IMR-90 (cell line): ENCODE measurements around the gene UNKL. TPM values are rescaled to one million over a fixed set of nuclear protein-coding genes. Genes with fewer than 3 reads are reported as not detected.

ENCODE experiments used
- ATAC-seq: fragments of 200-7000 bp; cut with Tn5 transposase; 2 replicates; pipeline ENCODE4 v1.9.1; 2020; ENCODE audit warnings: low read depth, mild to moderate bottlenecking, moderate library complexity
- BruUV-seq: library from RNA; stranded (reverse); fragments of 400-500 nt; replicated peaks from 2 replicates; lab custom pipeline; 2021; lab: Mats Ljungman, UMichigan
- CTCF ChIA-PET: fragments of 300-600 bp; formaldehyde crosslinking; extraction: SDS; loops from one replicate; lab custom pipeline; 2021; ENCODE audit warnings: antibody characterized with exemption; lab: Yijun Ruan, JAX
- POLR2A ChIA-PET: fragments of 300-600 bp; sonication (Branson Sonifier 250); formaldehyde crosslinking; loops from one replicate; lab custom pipeline; 2022; ENCODE audit warnings: antibody characterized with exemption; ENCODE audit not compliant: unreplicated experiment; lab: Charles Lee
- DNase-seq: peaks from one replicate; pipeline ENCODE4 v3.0.0; 2013
- H2AFZ ChIP-seq: replicated peaks from 2 replicates; pipeline ENCODE3; 2013; ENCODE audit warnings: low read length, mild to moderate bottlenecking; ENCODE audit not compliant: poor library complexity
- H2AK5ac ChIP-seq: 2 replicates; pipeline ENCODE4 v1.6.1; 2013; ENCODE audit warnings: low read depth, low read length, inconsistent platforms
- H2AK9ac ChIP-seq: replicated peaks from 2 replicates; pipeline ENCODE3; 2013; ENCODE audit warnings: mild to moderate bottlenecking, low read depth, low read length, moderate library complexity; ENCODE audit not compliant: poor library complexity
- H2BK120ac ChIP-seq: 2 replicates; pipeline ENCODE4 v1.6.1; 2013; ENCODE audit warnings: low read depth, low read length, inconsistent platforms
- H2BK15ac ChIP-seq: 3 replicates; pipeline ENCODE4 v1.6.1; 2013; ENCODE audit warnings: low read depth, low read length, inconsistent platforms
- H2BK20ac ChIP-seq: 2 replicates; pipeline ENCODE4 v1.6.1; 2013; ENCODE audit warnings: low read depth, mild to moderate bottlenecking, inconsistent platforms, low read length, moderate library complexity
- H2BK5ac ChIP-seq: 2 replicates; pipeline ENCODE4 v1.6.1; 2013; ENCODE audit warnings: mild to moderate bottlenecking, low read depth, low read length, inconsistent platforms; ENCODE audit not compliant: poor library complexity, severe bottlenecking
- H3K14ac ChIP-seq: replicated peaks from 2 replicates; pipeline ENCODE4 v1.6.1; 2013; ENCODE audit warnings: low read depth, low read length, inconsistent platforms
- H3K18ac ChIP-seq: 2 replicates; pipeline ENCODE4 v1.6.1; 2013; ENCODE audit warnings: low read depth, low read length, control low read depth
- H3K23ac ChIP-seq: 2 replicates; pipeline ENCODE4 v1.6.1; 2013; ENCODE audit warnings: low read depth, low read length, inconsistent platforms
- H3K27ac ChIP-seq: 2 replicates; pipeline ENCODE4 v1.5.1; 2013; ENCODE audit warnings: mild to moderate bottlenecking, control low read depth, low read length; ENCODE audit not compliant: insufficient read depth
- H3K27me3 ChIP-seq: 2 replicates; pipeline ENCODE4 v1.6.1; 2013; ENCODE audit warnings: low read length; ENCODE audit not compliant: control insufficient read depth, insufficient read depth
- H3K36me3 ChIP-seq: 2 replicates; pipeline ENCODE4 v1.6.1; 2013; ENCODE audit warnings: low read length, mixed read lengths; ENCODE audit not compliant: control insufficient read depth, insufficient read depth
- H3K4ac ChIP-seq: 2 replicates; pipeline ENCODE4 v1.6.1; 2013; ENCODE audit warnings: low read depth, low read length, inconsistent platforms
- H3K4me1 ChIP-seq: 2 replicates; pipeline ENCODE4 v1.6.1; 2013; ENCODE audit warnings: low read length, mixed read lengths; ENCODE audit not compliant: control insufficient read depth, insufficient read depth
- H3K4me2 ChIP-seq: 2 replicates; pipeline ENCODE4 v1.6.1; 2013; ENCODE audit warnings: low read depth, mild to moderate bottlenecking, control low read depth, low read length, moderate library complexity
- H3K4me3 ChIP-seq: 2 replicates; pipeline ENCODE4 v1.5.1; 2013; ENCODE audit warnings: low read depth, mild to moderate bottlenecking, control low read depth, low read length, moderate library complexity; ENCODE audit not compliant: insufficient read depth
- H3K56ac ChIP-seq: 2 replicates; pipeline ENCODE4 v1.6.1; 2013; ENCODE audit warnings: low read length, inconsistent platforms; ENCODE audit not compliant: insufficient read depth; ENCODE audit errors: extremely low read depth
- H3K79me1 ChIP-seq, 2 experiments: 2 replicates each; pipeline ENCODE4 v1.6.1; 2013; ENCODE audit warnings: low read length in 2 of 2, inconsistent platforms in 1 of 2, low read depth in 1 of 2
- H3K9ac ChIP-seq: 2 replicates; pipeline ENCODE4 v1.6.1; 2013; ENCODE audit warnings: low read depth, low read length, control low read depth
- H3K9me1 ChIP-seq: 2 replicates; pipeline ENCODE4 v1.6.1; 2013; ENCODE audit warnings: low read length, inconsistent platforms; ENCODE audit not compliant: insufficient read depth
- H3K9me3 ChIP-seq: 2 replicates; pipeline ENCODE4 v1.6.1; 2013; ENCODE audit warnings: low read length; ENCODE audit not compliant: control insufficient read depth, insufficient read depth
- H4K20me1 ChIP-seq: 2 replicates; pipeline ENCODE4 v1.6.1; 2013; ENCODE audit warnings: low read length, inconsistent platforms; ENCODE audit not compliant: insufficient read depth
- H4K5ac ChIP-seq: 2 replicates; pipeline ENCODE4 v1.6.1; 2013; ENCODE audit warnings: mild to moderate bottlenecking, low read depth, low read length, control low read depth
- H4K8ac ChIP-seq, 2 experiments: 2 replicates each; pipeline ENCODE4 v1.6.1; 2013; ENCODE audit warnings: low read depth in 2 of 2, low read length in 2 of 2, control low read depth in 1 of 2, inconsistent platforms in 1 of 2
- H4K91ac ChIP-seq: 2 replicates; pipeline ENCODE4 v1.6.1; 2013; ENCODE audit warnings: low read depth, low read length, inconsistent platforms; ENCODE audit not compliant: insufficient read depth
- CEBPB ChIP-seq: IDR thresholded peaks from 2 replicates; pipeline ENCODE4 v1.6.1; 2012; ENCODE audit warnings: low read depth, low read length, improper control_type of control experiment
- WGBS, 2 experiments: methylation state at CpG; one replicate each; pipeline versions ENCODE4 v1.1.5 to v1.1.7; 2013; ENCODE audit warnings: missing lambda C conversion rate in 2 of 2; ENCODE audit not compliant: insufficient read length in 1 of 2; ENCODE audit errors: extremely low coverage in 2 of 2; 5-methylcytosine and 5-hydroxymethylcytosine counted together
- dilution Hi-C: fragments of 300-500 bp; cut with HindIII; formaldehyde crosslinking; loops from one replicate; pipeline ENCODE4 v1.14.3; 2018; ENCODE audit warnings: low sequenced_read_pairs; ENCODE audit not compliant: unreplicated experiment
- in situ Hi-C: fragments of 300-500 bp; cut with MboI; formaldehyde crosslinking; loops from 3 replicates; pipeline ENCODE4 v1.14.3; 2019; ENCODE audit warnings: low sequenced_read_pairs, inconsistent platforms, mixed read lengths
- intact Hi-C: fragments of 100-400 bp; cut with micrococcal nuclease; formaldehyde crosslinking; loops from 2 replicates; pipeline ENCODE4 v1.10.0; 2022
- polyA plus RNA-seq, 3 experiments: library from polyadenylated mRNA; depleted of rRNA; stranded (reverse); fragments of >200 nt; gene quantifications; 2 replicates each; pipeline ENCODE4 v1.2.3, GENCODE V29; 2012; ENCODE audit warnings: low replicate concordance in 1 of 3
- total RNA-seq: library from RNA; depleted of rRNA; stranded (reverse); fragments of >200 nt; gene quantifications from 2 replicates; pipeline ENCODE4 v1.2.3, GENCODE V29; 2012

Gene UNKL
- total and polyA plus RNA-seq, 2 of the 4 experiments (the other 2 are of a cell fraction), result 4.1 to 13.3 TPM

- Histone ChIP-seq H4K5ac (no peak overlapping the region), H3K14ac (no peak overlapping the region), H3K4me3 (no peak overlapping the region), H3K79me1 (peaks cover 30 to 84% of the 10 kb centered on the region in 2 experiments), H2BK5ac (no peak overlapping the region), H3K18ac (no peak overlapping the region), H3K4ac (no peak overlapping the region), H2AK9ac (no peak overlapping the region), H2AK5ac (no peak overlapping the region), H4K8ac (no peak overlapping the region), H4K20me1 (peaks cover 34% of the 10 kb centered on the region), H3K9ac (no peak overlapping the region), H3K9me1 (peaks cover 7% of the 10 kb centered on the region), H3K56ac (no peak overlapping the region), H3K9me3 (no peaks in the 10 kb centered on the region), H3K4me2 (no peak overlapping the region), H2BK15ac (no peak overlapping the region), H2AFZ (no peak overlapping the region), H3K36me3 (peaks cover 4% of the 10 kb centered on the region; the same call in 1 of the 2 replicates), H3K27ac (no peak overlapping the region), H3K23ac (no peak overlapping the region), H3K27me3 (no peaks in the 10 kb centered on the region), H3K4me1 (peaks cover 12% of the 10 kb centered on the region), H2BK20ac (no peak overlapping the region), H2BK120ac (no peak overlapping the region), H4K91ac (no peak overlapping the region)
- dilution Hi-C loops, result no loop called here
- ATAC-seq (no peak), DNase-seq (no peak)
- intact Hi-C loops, result no loop called here
- TF ChIP-seq CEBPB, result no peak
- CTCF ChIA-PET, result no interaction called here
- POLR2A ChIA-PET, result no interaction called here
- in situ Hi-C loops, result no loop called here
- BruUV-seq, result no TSS peak
- 83% methylated on average over 7 of the region's 15 CpGs; no CpG with 5 or more reads in 1 of the 2 experiments for whole genome bisulfite sequencing, 2 experiments
Observed at GRCh38 chr16:1355591-1355990, 58.9 kb downstream of the UNKL start.
